Upper lobe of left lung (tissue), 4 donors: ENCODE data around the gene ALDH3B2.
A peak's percentile ranks its signal among the peaks of the same experiment; 100 is the strongest.

Experiments used
- CTCF ChIP-seq, 6 experiments: fragments of 450-650 bp in 4 of 6; fragments of 200-600 bp in 2 of 6; sonication (generic) in 2 of 6; IDR thresholded peaks; one replicate each; pipeline ENCODE4 v1.5.1; 2016 to 2019; ENCODE audit warnings: antibody characterized with exemption in 6 of 6
- EP300 ChIP-seq, 4 donors: sonication (generic); formaldehyde crosslinking; IDR thresholded peaks; one replicate each; pipeline ENCODE4 v1.5.1; 2017; ENCODE audit warnings: antibody characterized with exemption in 4 of 4, control low read depth in 2 of 4
- POLR2A ChIP-seq, 4 donors: fragments of 450-650 bp; IDR thresholded peaks; one replicate each; pipeline ENCODE4 v1.5.1; 2016 to 2017; ENCODE audit warnings: antibody characterized with exemption in 4 of 4, mild to moderate bottlenecking in 2 of 4
- POLR2AphosphoS5 ChIP-seq, 2 donors: sonication (generic); formaldehyde crosslinking; IDR thresholded peaks; one replicate each; pipeline ENCODE4 v1.5.1; 2017; ENCODE audit warnings: antibody characterized with exemption in 2 of 2

DNA sequence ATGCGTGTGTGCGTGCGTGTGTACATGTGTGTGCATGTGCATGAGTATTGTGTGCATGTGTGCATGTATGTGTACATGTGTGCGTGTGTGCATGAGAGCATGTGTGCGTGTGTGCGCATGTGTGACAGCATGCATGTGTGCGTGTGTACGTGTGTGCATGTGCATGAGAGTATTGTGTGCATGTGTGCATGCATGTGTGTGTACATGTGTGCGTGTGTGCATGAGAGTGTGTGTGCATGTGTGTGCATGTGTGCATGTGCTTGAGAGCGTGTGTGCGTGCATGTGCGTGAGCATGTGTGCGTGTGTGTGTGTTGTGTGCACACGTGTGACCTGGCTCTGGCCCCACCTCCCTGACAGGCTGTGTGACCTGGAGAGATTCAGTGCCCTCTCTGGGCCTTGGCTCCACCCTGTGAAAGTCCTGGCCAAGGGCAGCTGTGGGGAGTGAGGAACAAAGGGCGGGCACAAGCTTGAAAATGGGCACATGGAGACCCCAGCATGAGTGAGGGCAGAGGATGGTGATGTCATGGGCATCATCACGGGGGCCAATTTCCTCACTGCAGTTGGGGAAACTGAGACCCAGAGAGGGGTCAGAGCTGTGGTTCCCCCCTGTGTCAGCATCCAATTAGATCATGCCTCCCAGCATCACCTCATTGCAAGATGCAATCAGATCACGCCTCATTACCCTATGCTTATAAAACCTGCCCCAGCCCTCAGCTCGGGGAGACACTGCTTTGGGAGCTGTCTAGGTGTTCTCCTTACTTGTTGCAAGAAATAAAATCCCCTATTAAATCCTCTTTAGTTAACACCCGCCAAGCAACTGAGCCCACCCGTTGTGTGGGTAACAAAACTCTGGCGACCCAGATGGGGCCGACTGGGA lies 24.6 kb downstream of the ALDH3B2 start:
- TF ChIP-seq CTCF (IDR thresholded peaks at IDR 0.05), result no peak
- TF ChIP-seq POLR2A (IDR thresholded peaks at IDR 0.05), result peak in 2 of 4 donors; percentile 18 to 28
- no peak for TF ChIP-seq EP300 (IDR thresholded peaks at IDR 0.05)
- TF ChIP-seq POLR2AphosphoS5 (IDR thresholded peaks at IDR 0.05), result no peak
